GM23338 (cell line): Measurements from ENCODE around the gene PGAP6. TPM values are rescaled to one million over a fixed set of nuclear protein-coding genes. Genes with fewer than 3 reads are reported as not detected.
A peak's percentile ranks its signal among the peaks of the same experiment; 100 is the strongest.

Experiments used
- ATAC-seq: fragments of 200-7000 bp; cut with Tn5 transposase; 3 replicates; pipeline ENCODE4 v1.9.1; 2020
- DNase-seq: peaks from one replicate; pipeline ENCODE4 v3.0.0-alpha.2; 2015; ENCODE audit warnings: low spot score
- H2AFZ ChIP-seq: fragments of 200-600 bp; sonication (generic); 2 replicates; pipeline ENCODE4 v1.8.0; 2016; ENCODE audit warnings: antibody characterized with exemption, mild to moderate bottlenecking, moderate library complexity
- H3F3A ChIP-seq: fragments of 200-600 bp; sonication (generic); replicated peaks from 2 replicates; pipeline ENCODE4 v1.8.0; 2017; ENCODE audit warnings: antibody characterized with exemption, mixed run types, low read depth
- H3K27ac ChIP-seq: fragments of 200-600 bp; sonication (generic); 2 replicates; pipeline ENCODE4 v1.6.1; 2016; ENCODE audit warnings: low read depth
- H3K27me3 ChIP-seq: fragments of 200-600 bp; sonication (generic); 2 replicates; pipeline ENCODE4 v1.8.0; 2016; ENCODE audit warnings: mild to moderate bottlenecking, mixed run types, moderate library complexity; ENCODE audit not compliant: insufficient read depth
- H3K36me3 ChIP-seq: fragments of 200-600 bp; sonication (generic); 2 replicates; pipeline ENCODE4 v1.8.0; 2016; ENCODE audit warnings: mild to moderate bottlenecking; ENCODE audit not compliant: insufficient read depth
- H3K4me1 ChIP-seq: fragments of 200-600 bp; sonication (generic); 2 replicates; pipeline ENCODE4 v1.8.0; 2016; ENCODE audit warnings: mild to moderate bottlenecking, moderate library complexity; ENCODE audit not compliant: insufficient read depth
- H3K4me2 ChIP-seq: fragments of 200-600 bp; sonication (generic); 2 replicates; pipeline ENCODE4 v1.7.1; 2017; ENCODE audit warnings: mixed run types
- H3K4me3 ChIP-seq: fragments of 200-600 bp; sonication (generic); 2 replicates; pipeline ENCODE4 v1.6.1; 2016; ENCODE audit warnings: mixed run types
- H3K79me2 ChIP-seq: fragments of 200-600 bp; sonication (generic); replicated peaks from 2 replicates; pipeline ENCODE4 v1.8.0; 2017; ENCODE audit warnings: mild to moderate bottlenecking; ENCODE audit not compliant: insufficient read depth
- H3K9me2 ChIP-seq: fragments of 200-600 bp; sonication (generic); 2 replicates; pipeline ENCODE4 v1.8.0; 2017; ENCODE audit not compliant: insufficient read depth
- H4K20me1 ChIP-seq: fragments of 200-600 bp; sonication (generic); replicated peaks from 2 replicates; pipeline ENCODE4 v1.8.0; 2017; ENCODE audit warnings: mild to moderate bottlenecking; ENCODE audit not compliant: insufficient read depth
- H3K27ac Mint-ChIP-seq: 2 replicates; pipeline ENCODE4 v1.8.0; 2020; ENCODE audit warnings: inconsistent platforms, mild to moderate bottlenecking, moderate library complexity, mixed read lengths
- H3K27me3 Mint-ChIP-seq: 3 replicates; pipeline ENCODE4 v1.8.0; 2022; ENCODE audit warnings: low read depth, mild to moderate bottlenecking, moderate library complexity, mixed read lengths, inconsistent platforms; ENCODE audit not compliant: insufficient read depth, poor library complexity
- H3K36me3 Mint-ChIP-seq: 3 replicates; pipeline ENCODE4 v1.8.0; 2021; ENCODE audit warnings: low read depth, mild to moderate bottlenecking, inconsistent platforms, moderate library complexity, mixed read lengths
- H3K4me1 Mint-ChIP-seq: 3 replicates; pipeline ENCODE4 v1.8.0; 2020; ENCODE audit warnings: mild to moderate bottlenecking, inconsistent platforms, mixed read lengths
- H3K4me3 Mint-ChIP-seq: 3 replicates; pipeline ENCODE4 v1.8.0; 2021; ENCODE audit warnings: moderate library complexity, mild to moderate bottlenecking, inconsistent platforms, mixed read lengths
- H3K9me3 Mint-ChIP-seq: 3 replicates; pipeline ENCODE4 v1.8.0; 2020; ENCODE audit warnings: moderate library complexity, mild to moderate bottlenecking, inconsistent platforms, mixed read lengths
- CREB1 ChIP-seq: fragments of 250-450 bp; sonication (Bioruptor Pico); IDR thresholded peaks from 2 replicates; pipeline ENCODE4 v1.5.0; 2020; ENCODE audit warnings: low read depth, mild to moderate bottlenecking, moderate library complexity
- EZH2 ChIP-seq: fragments of 200-600 bp; sonication (generic); IDR thresholded peaks from one replicate; pipeline ENCODE4 v1.8.0; 2017; ENCODE audit warnings: antibody characterized with exemption, mild to moderate bottlenecking, low read depth; ENCODE audit not compliant: unreplicated experiment
- EZH2phosphoT487 ChIP-seq: fragments of 200-600 bp; sonication (generic); IDR thresholded peaks from one replicate; pipeline ENCODE4 v1.8.1; 2018; ENCODE audit warnings: antibody characterized with exemption; ENCODE audit not compliant: unreplicated experiment
- JUNB ChIP-seq: IDR thresholded peaks from one replicate; pipeline ENCODE4 v1.6.1; 2016; ENCODE audit warnings: antibody characterized with exemption; ENCODE audit not compliant: unreplicated experiment
- NANOG ChIP-seq: IDR thresholded peaks from 2 replicates; pipeline ENCODE4 v1.6.1; 2016; ENCODE audit warnings: antibody characterized with exemption, borderline replicate concordance
- POLR2AphosphoS5 ChIP-seq: IDR thresholded peaks from 2 replicates; pipeline ENCODE4 v1.6.1; 2016; ENCODE audit warnings: antibody characterized with exemption, low read depth
- STAT1 ChIP-seq: IDR thresholded peaks from one replicate; pipeline ENCODE4 v1.6.1; 2016; ENCODE audit warnings: antibody characterized with exemption; ENCODE audit not compliant: unreplicated experiment
- ZNF114 ChIP-seq: fragments of 250-450 bp; sonication (Bioruptor Pico); IDR thresholded peaks from 2 replicates; pipeline ENCODE4 v1.5.0; 2020; ENCODE audit warnings: mild to moderate bottlenecking, moderate library complexity
- ZNF331 ChIP-seq: fragments of 250-450 bp; sonication (Bioruptor Pico); IDR thresholded peaks from 2 replicates; pipeline ENCODE4 v1.5.0; 2020; ENCODE audit warnings: low read depth, mild to moderate bottlenecking, moderate library complexity
- polyA plus RNA-seq: library from polyadenylated mRNA; unstranded; fragments of >200 nt; fragmentation: Nextera tagmentation; extraction: Ambion mirVana; gene quantifications from 2 replicates; pipeline ENCODE4 v1.2.1, GENCODE V29; 2016
- total RNA-seq: library from RNA; depleted of rRNA; stranded (reverse); fragments of >200 nt; shearing (Covaris generic); gene quantifications from 2 replicates; pipeline ENCODE4 v1.2.3, GENCODE V29; 2014
- TF ChIP-seq, protein P1 (sequence below): IDR thresholded peaks from one replicate; pipeline ENCODE4 v1.6.1; 2018; ENCODE audit warnings: antibody characterized with exemption; ENCODE audit not compliant: unreplicated experiment
- TF ChIP-seq, protein P2 (sequence below), 2 experiments: fragments of 200-600 bp in 1 of 2; sonication (generic) in 1 of 2; conservative IDR thresholded peaks; 2 replicates each; pipeline versions ENCODE4 v1.5.1 to v1.6.1; 2016 to 2017; ENCODE audit warnings: antibody characterized with exemption in 2 of 2, low read depth in 2 of 2, mild to moderate bottlenecking in 2 of 2, moderate library complexity in 1 of 2
- TF ChIP-seq, protein P3 (sequence below): IDR thresholded peaks from 2 replicates; pipeline ENCODE4 v1.6.1; 2016; ENCODE audit warnings: antibody characterized with exemption
- TF ChIP-seq, protein P4 (sequence below): fragments of 250-450 bp; sonication (Bioruptor Pico); IDR thresholded peaks from 2 replicates; pipeline ENCODE4 v1.5.0; 2020; ENCODE audit warnings: mild to moderate bottlenecking, moderate library complexity

The PGAP6 gene
- total and polyA plus RNA-seq, 2 experiments from 2014 or later, result 25.1 to 112 TPM

DNA sequence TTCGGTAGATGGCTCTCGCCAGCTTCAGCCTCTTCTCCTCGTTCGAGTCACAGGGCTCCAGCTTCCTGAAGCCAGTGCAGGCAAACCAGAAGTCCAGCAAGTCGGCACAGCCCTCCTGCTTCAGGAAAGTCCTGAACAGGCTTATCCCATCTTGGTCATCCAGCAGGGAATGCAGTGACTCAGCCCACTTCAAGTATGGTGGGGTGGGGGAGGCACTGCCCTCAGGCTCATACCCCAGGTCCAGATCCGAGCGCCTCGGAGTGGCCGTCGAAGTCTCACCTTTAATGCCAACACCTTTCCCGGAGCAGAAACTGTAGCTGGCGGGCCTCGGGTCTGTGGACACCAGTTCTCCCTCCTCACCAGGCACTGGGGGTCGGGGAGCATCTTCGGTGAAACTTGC lies 35.2 kb downstream of the PGAP6 start:
- Mint-ChIP-seq H3K27ac (peak overlapping the region; percentile 46; the same call in 1 of the 2 replicates), H3K4me1 (peaks cover 18% of the 10 kb centered on the region), H3K36me3 (peaks cover 66% of the 10 kb centered on the region), H3K4me3 (no peak overlapping the region; the same call in 2 of the 3 replicates), H3K9me3 (no peaks in the 10 kb centered on the region), H3K27me3 (peaks cover 7% of the 10 kb centered on the region)
- ATAC-seq (no peak), DNase-seq (no peak)
- H2AFZ ChIP-seq, result no peak overlapping the region
- H3K79me2 ChIP-seq, result peaks cover 100% of the 10 kb centered on the region
- H3K27me3 ChIP-seq, result no peaks in the 10 kb centered on the region
- peaks cover 11% of the 10 kb centered on the region for H3F3A ChIP-seq
- H3K27ac ChIP-seq, result 0 out of 2 replicates have a peak overlapping the region, but pooled peaks have one; percentile 39
- peaks cover 60% of the 10 kb centered on the region for H4K20me1 ChIP-seq
- H3K36me3 ChIP-seq, result no peaks in the 10 kb centered on the region
- H3K4me2 ChIP-seq, result no peak overlapping the region
- H3K4me1 ChIP-seq, result no peaks in the 10 kb centered on the region; the same call in 1 of the 2 replicates
- no peak overlapping the region for H3K4me3 ChIP-seq
- no peaks in the 10 kb centered on the region for H3K9me2 ChIP-seq
- TF ChIP-seq CREB1 (CRISPR knock-in tag) (no peak), POLR2AphosphoS5 (no peak), STAT1 (no peak), JUNB (no peak), EZH2 (no peak), NANOG (no peak), EZH2phosphoT487 (no peak), ZNF114 (CRISPR knock-in tag) (no peak), ZNF331 (CRISPR knock-in tag) (no peak)
- TF ChIP-seq, protein P1, sequence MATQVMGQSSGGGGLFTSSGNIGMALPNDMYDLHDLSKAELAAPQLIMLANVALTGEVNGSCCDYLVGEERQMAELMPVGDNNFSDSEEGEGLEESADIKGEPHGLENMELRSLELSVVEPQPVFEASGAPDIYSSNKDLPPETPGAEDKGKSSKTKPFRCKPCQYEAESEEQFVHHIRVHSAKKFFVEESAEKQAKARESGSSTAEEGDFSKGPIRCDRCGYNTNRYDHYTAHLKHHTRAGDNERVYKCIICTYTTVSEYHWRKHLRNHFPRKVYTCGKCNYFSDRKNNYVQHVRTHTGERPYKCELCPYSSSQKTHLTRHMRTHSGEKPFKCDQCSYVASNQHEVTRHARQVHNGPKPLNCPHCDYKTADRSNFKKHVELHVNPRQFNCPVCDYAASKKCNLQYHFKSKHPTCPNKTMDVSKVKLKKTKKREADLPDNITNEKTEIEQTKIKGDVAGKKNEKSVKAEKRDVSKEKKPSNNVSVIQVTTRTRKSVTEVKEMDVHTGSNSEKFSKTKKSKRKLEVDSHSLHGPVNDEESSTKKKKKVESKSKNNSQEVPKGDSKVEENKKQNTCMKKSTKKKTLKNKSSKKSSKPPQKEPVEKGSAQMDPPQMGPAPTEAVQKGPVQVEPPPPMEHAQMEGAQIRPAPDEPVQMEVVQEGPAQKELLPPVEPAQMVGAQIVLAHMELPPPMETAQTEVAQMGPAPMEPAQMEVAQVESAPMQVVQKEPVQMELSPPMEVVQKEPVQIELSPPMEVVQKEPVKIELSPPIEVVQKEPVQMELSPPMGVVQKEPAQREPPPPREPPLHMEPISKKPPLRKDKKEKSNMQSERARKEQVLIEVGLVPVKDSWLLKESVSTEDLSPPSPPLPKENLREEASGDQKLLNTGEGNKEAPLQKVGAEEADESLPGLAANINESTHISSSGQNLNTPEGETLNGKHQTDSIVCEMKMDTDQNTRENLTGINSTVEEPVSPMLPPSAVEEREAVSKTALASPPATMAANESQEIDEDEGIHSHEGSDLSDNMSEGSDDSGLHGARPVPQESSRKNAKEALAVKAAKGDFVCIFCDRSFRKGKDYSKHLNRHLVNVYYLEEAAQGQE, result no peak
- TF ChIP-seq, protein P2, sequence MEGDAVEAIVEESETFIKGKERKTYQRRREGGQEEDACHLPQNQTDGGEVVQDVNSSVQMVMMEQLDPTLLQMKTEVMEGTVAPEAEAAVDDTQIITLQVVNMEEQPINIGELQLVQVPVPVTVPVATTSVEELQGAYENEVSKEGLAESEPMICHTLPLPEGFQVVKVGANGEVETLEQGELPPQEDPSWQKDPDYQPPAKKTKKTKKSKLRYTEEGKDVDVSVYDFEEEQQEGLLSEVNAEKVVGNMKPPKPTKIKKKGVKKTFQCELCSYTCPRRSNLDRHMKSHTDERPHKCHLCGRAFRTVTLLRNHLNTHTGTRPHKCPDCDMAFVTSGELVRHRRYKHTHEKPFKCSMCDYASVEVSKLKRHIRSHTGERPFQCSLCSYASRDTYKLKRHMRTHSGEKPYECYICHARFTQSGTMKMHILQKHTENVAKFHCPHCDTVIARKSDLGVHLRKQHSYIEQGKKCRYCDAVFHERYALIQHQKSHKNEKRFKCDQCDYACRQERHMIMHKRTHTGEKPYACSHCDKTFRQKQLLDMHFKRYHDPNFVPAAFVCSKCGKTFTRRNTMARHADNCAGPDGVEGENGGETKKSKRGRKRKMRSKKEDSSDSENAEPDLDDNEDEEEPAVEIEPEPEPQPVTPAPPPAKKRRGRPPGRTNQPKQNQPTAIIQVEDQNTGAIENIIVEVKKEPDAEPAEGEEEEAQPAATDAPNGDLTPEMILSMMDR (conservative IDR thresholded peaks at IDR 0.05; ENCODE audit: low read depth in 2 of 2), result no peak
- TF ChIP-seq, protein P3, sequence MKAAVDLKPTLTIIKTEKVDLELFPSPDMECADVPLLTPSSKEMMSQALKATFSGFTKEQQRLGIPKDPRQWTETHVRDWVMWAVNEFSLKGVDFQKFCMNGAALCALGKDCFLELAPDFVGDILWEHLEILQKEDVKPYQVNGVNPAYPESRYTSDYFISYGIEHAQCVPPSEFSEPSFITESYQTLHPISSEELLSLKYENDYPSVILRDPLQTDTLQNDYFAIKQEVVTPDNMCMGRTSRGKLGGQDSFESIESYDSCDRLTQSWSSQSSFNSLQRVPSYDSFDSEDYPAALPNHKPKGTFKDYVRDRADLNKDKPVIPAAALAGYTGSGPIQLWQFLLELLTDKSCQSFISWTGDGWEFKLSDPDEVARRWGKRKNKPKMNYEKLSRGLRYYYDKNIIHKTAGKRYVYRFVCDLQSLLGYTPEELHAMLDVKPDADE, result no peak
- TF ChIP-seq, protein P4, sequence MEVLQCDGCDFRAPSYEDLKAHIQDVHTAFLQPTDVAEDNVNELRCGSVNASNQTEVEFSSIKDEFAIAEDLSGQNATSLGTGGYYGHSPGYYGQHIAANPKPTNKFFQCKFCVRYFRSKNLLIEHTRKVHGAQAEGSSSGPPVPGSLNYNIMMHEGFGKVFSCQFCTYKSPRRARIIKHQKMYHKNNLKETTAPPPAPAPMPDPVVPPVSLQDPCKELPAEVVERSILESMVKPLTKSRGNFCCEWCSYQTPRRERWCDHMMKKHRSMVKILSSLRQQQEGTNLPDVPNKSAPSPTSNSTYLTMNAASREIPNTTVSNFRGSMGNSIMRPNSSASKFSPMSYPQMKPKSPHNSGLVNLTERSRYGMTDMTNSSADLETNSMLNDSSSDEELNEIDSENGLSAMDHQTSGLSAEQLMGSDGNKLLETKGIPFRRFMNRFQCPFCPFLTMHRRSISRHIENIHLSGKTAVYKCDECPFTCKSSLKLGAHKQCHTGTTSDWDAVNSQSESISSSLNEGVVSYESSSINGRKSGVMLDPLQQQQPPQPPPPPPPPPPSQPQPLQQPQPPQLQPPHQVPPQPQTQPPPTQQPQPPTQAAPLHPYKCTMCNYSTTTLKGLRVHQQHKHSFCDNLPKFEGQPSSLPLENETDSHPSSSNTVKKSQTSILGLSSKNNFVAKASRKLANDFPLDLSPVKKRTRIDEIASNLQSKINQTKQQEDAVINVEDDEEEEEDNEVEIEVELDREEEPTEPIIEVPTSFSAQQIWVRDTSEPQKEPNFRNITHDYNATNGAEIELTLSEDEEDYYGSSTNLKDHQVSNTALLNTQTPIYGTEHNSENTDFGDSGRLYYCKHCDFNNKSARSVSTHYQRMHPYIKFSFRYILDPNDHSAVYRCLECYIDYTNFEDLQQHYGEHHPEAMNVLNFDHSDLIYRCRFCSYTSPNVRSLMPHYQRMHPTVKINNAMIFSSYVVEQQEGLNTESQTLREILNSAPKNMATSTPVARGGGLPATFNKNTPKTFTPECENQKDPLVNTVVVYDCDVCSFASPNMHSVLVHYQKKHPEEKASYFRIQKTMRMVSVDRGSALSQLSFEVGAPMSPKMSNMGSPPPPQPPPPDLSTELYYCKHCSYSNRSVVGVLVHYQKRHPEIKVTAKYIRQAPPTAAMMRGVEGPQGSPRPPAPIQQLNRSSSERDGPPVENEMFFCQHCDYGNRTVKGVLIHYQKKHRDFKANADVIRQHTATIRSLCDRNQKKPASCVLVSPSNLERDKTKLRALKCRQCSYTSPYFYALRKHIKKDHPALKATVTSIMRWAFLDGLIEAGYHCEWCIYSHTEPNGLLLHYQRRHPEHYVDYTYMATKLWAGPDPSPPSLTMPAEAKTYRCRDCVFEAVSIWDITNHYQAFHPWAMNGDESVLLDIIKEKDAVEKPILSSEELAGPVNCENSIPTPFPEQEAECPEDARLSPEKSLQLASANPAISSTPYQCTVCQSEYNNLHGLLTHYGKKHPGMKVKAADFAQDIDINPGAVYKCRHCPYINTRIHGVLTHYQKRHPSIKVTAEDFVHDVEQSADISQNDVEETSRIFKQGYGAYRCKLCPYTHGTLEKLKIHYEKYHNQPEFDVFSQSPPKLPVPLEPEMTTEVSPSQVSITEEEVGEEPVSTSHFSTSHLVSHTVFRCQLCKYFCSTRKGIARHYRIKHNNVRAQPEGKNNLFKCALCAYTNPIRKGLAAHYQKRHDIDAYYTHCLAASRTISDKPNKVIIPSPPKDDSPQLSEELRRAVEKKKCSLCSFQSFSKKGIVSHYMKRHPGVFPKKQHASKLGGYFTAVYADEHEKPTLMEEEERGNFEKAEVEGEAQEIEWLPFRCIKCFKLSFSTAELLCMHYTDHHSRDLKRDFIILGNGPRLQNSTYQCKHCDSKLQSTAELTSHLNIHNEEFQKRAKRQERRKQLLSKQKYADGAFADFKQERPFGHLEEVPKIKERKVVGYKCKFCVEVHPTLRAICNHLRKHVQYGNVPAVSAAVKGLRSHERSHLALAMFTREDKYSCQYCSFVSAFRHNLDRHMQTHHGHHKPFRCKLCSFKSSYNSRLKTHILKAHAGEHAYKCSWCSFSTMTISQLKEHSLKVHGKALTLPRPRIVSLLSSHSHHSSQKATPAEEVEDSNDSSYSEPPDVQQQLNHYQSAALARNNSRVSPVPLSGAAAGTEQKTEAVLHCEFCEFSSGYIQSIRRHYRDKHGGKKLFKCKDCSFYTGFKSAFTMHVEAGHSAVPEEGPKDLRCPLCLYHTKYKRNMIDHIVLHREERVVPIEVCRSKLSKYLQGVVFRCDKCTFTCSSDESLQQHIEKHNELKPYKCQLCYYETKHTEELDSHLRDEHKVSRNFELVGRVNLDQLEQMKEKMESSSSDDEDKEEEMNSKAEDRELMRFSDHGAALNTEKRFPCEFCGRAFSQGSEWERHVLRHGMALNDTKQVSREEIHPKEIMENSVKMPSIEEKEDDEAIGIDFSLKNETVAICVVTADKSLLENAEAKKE (CRISPR knock-in tag), result no peak
